MCF 10A (cell line): ENCODE data around the gene ZNF292. TPM values are rescaled to one million over a fixed set of nuclear protein-coding genes. Genes with fewer than 3 reads are reported as not detected.
"Not testable (repeated sequence)": the region's sequence is repeated elsewhere in the genome, so short reads cannot be mapped to it uniquely, and the experiment has no call there.

Experiments
- BruUV-seq: library from RNA; stranded (reverse); fragments of 400-500 nt; replicated peaks from 2 replicates; lab custom pipeline; 2021; lab: Mats Ljungman, UMichigan
- CTCF ChIA-PET: fragments of 300-600 bp; sonication (Branson Sonifier 250); formaldehyde crosslinking; extraction: SDS; loops from one replicate; lab custom pipeline; 2021; ENCODE audit warnings: antibody characterized with exemption, inconsistent platforms; lab: Yijun Ruan, JAX
- POLR2A ChIA-PET: fragments of 300-600, 350-650 bp; sonication (Branson Sonifier 250); formaldehyde crosslinking; extraction: SDS; loops from one replicate; lab custom pipeline; 2020; ENCODE audit warnings: antibody characterized with exemption, inconsistent platforms; lab: Yijun Ruan, JAX
- DNase-seq: peaks from one replicate; pipeline ENCODE4 v3.0.0-alpha.2; 2018; ENCODE audit not compliant: unreplicated experiment
- H3K27ac Mint-ChIP-seq: one replicate; pipeline ENCODE4 v1.8.0; 2022; ENCODE audit warnings: mild to moderate bottlenecking, low read depth, mixed read lengths; ENCODE audit not compliant: unreplicated experiment
- H3K27me3 Mint-ChIP-seq: one replicate; pipeline ENCODE4 v1.8.0; 2022; ENCODE audit warnings: mixed read lengths; ENCODE audit not compliant: insufficient read depth, unreplicated experiment
- H3K36me3 Mint-ChIP-seq: one replicate; pipeline ENCODE4 v1.8.0; 2022; ENCODE audit warnings: mild to moderate bottlenecking, moderate library complexity, mixed read lengths; ENCODE audit not compliant: insufficient read depth, unreplicated experiment
- H3K4me1 Mint-ChIP-seq: one replicate; pipeline ENCODE4 v1.8.0; 2022; ENCODE audit warnings: mixed read lengths; ENCODE audit not compliant: insufficient read depth, unreplicated experiment
- H3K4me3 Mint-ChIP-seq: one replicate; pipeline ENCODE4 v1.8.0; 2022; ENCODE audit warnings: mild to moderate bottlenecking, moderate library complexity, mixed read lengths; ENCODE audit not compliant: unreplicated experiment
- H3K9me3 Mint-ChIP-seq: one replicate; pipeline ENCODE4 v1.8.0; 2022; ENCODE audit warnings: mixed read lengths; ENCODE audit not compliant: unreplicated experiment
- intact Hi-C: fragments of 100-400 bp; cut with micrococcal nuclease; formaldehyde crosslinking; loops from 2 replicates; pipeline ENCODE4 v1.14.1; 2022
- total RNA-seq: library from RNA; stranded (reverse); gene quantifications from 2 replicates; pipeline ENCODE4 v1.2.3, GENCODE V29; 2022
- TF ChIP-seq, protein P1 (sequence below): fragments of 200-600 bp; IDR thresholded peaks from one replicate; pipeline ENCODE4 v1.8.0; 2022; ENCODE audit warnings: antibody characterized with exemption, mild to moderate bottlenecking; ENCODE audit not compliant: unreplicated experiment

ZNF292 gene
- total RNA-seq, 1 experiment from 2014 or later: 17.1 TPM

- Mint-ChIP-seq H3K27me3 (no peaks in the 10 kb centered on the region), H3K27ac (no peak overlapping the region), H3K4me3 (no peak overlapping the region), H3K9me3 (no peaks in the 10 kb centered on the region), H3K36me3 (peaks cover 5% of the 10 kb centered on the region), H3K4me1 (peaks cover 11% of the 10 kb centered on the region)
- BruUV-seq: no TSS peak
- POLR2A ChIA-PET: interaction anchor here (0.6 kb wide), 1 partner anchor 86 kb away, joined by 3 read pairs; no protein-coding TSS in a partner anchor
- TF ChIP-seq, protein P1, sequence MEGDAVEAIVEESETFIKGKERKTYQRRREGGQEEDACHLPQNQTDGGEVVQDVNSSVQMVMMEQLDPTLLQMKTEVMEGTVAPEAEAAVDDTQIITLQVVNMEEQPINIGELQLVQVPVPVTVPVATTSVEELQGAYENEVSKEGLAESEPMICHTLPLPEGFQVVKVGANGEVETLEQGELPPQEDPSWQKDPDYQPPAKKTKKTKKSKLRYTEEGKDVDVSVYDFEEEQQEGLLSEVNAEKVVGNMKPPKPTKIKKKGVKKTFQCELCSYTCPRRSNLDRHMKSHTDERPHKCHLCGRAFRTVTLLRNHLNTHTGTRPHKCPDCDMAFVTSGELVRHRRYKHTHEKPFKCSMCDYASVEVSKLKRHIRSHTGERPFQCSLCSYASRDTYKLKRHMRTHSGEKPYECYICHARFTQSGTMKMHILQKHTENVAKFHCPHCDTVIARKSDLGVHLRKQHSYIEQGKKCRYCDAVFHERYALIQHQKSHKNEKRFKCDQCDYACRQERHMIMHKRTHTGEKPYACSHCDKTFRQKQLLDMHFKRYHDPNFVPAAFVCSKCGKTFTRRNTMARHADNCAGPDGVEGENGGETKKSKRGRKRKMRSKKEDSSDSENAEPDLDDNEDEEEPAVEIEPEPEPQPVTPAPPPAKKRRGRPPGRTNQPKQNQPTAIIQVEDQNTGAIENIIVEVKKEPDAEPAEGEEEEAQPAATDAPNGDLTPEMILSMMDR: no peak
- no peak for DNase-seq
- intact Hi-C loops: no loop called here
- CTCF ChIA-PET: interaction anchor here (1.5 kb wide), 1 partner anchor 58 kb away, joined by 4 read pairs; no protein-coding TSS in a partner anchor
Observed at GRCh38 chr6:87197547-87197946, 42.2 kb downstream of the ZNF292 start.

GRCh38 chr6:87198022-87198810 lies 42.9 kb downstream of the ZNF292 start:
- ChIA-PET POLR2A (interaction anchor here (0.6 kb wide), 2 partner anchors 10 to 85 kb away, joined by 3 read pairs; no protein-coding TSS in a partner anchor), CTCF (interaction anchor here (0.6 to 1.5 kb wide), 2 partner anchors 40 to 59 kb away, joined by 4 to 5 read pairs; no protein-coding TSS in a partner anchor)
- H3K9me3 Mint-ChIP-seq, intact Hi-C loops, H3K27ac Mint-ChIP-seq, BruUV-seq, H3K36me3 Mint-ChIP-seq, H3K27me3 Mint-ChIP-seq, H3K4me3 Mint-ChIP-seq: not testable (repeated sequence)
- peak; percentile 32 for DNase-seq
- H3K4me1 Mint-ChIP-seq: peaks cover 11% of the 10 kb centered on the region

DNA sequence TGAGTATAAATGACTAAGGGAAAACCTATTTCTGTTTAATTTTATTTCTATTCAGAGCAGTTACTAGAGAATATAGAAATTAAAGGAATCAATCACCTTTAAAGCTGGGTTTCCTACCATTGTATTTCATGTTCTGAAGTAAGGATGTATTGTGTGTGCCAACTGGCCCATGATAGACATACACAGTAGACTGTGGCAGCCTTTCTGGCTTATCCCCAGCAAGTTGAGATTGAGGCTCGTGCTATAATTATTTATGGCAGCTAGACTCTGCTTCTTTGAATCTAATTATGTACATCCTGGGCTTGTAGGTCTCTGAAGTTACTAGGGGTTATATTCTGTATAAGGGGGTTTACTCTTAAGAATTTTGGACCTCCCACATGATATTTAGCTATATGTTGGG lies 44.4 kb downstream of the ZNF292 start:
- intact Hi-C loops: no loop called here
- H3K4me3 Mint-ChIP-seq: no peak overlapping the region
- H3K27me3 Mint-ChIP-seq: no peaks in the 10 kb centered on the region
- peaks cover 11% of the 10 kb centered on the region for H3K36me3 Mint-ChIP-seq
- H3K27ac Mint-ChIP-seq: no peak overlapping the region
- H3K9me3 Mint-ChIP-seq: no peaks in the 10 kb centered on the region
- H3K4me1 Mint-ChIP-seq: peaks cover 11% of the 10 kb centered on the region
- ChIA-PET POLR2A (interaction anchor here (1.0 kb wide), 1 partner anchor 9 kb away, joined by 3 read pairs; no protein-coding TSS in a partner anchor), CTCF (interaction anchor here (0.6 kb wide), 2 partner anchors 8 to 351 kb away, joined by 4 to 5 read pairs; no protein-coding TSS in a partner anchor)
- no peak for DNase-seq
- no TSS peak for BruUV-seq
- TF ChIP-seq, protein P1: no peak

GRCh38 chr6:87200469-87201175 lies 45.3 kb downstream of the ZNF292 start:
- TF ChIP-seq, protein P1: no peak
- POLR2A ChIA-PET: no interaction called here
- no TSS peak for BruUV-seq

More at GRCh38 chr6:87200469-87201175, 45.3 kb downstream of the ZNF292 start:
- H3K4me1 Mint-ChIP-seq: peaks cover 13% of the 10 kb centered on the region
- intact Hi-C loops: no loop called here
- no peaks in the 10 kb centered on the region for H3K9me3 Mint-ChIP-seq
- CTCF ChIA-PET: no interaction called here
- peak; percentile 66 for DNase-seq
- no peak overlapping the region for H3K27ac Mint-ChIP-seq
- peaks cover 11% of the 10 kb centered on the region for H3K36me3 Mint-ChIP-seq
- no peaks in the 10 kb centered on the region for H3K27me3 Mint-ChIP-seq
- H3K4me3 Mint-ChIP-seq: no peak overlapping the region
